Right lobe of liver (tissue), 6 donors: ENCODE results near the gene C1QTNF4. TPM values are rescaled to one million over a fixed set of nuclear protein-coding genes. Genes with fewer than 3 reads are reported as not detected.

ENCODE experiments used
- ATAC-seq, 4 donors: fragments of 200-7000 bp; cut with Tn5 transposase; one replicate each; pipeline ENCODE4 v1.9.1; 2020; ENCODE audit warnings: mild to moderate bottlenecking in 4 of 4, moderate library complexity in 4 of 4
- DNase-seq, 3 donors: peaks; one replicate each; pipeline ENCODE4 v3.0.0-alpha.2; 2020
- H3K27ac ChIP-seq, 3 donors: fragments of 200-600 bp; one replicate each; pipeline ENCODE4 v1.8.0; 2022
- H3K27me3 ChIP-seq, 2 donors: fragments of 200-600 bp; one replicate each; pipeline ENCODE4 v1.8.0; 2022
- H3K36me3 ChIP-seq, 4 donors: fragments of 200-600 bp; sonication (generic) in 1 of 4; one replicate each; pipeline versions ENCODE4 v1.5.1 to v1.8.0; 2017 to 2022; ENCODE audit warnings: control low read depth in 1 of 4
- H3K4me1 ChIP-seq, 4 donors: fragments of 200-600 bp; sonication (generic) in 1 of 4; one replicate each; pipeline versions ENCODE4 v1.5.1 to v1.8.0; 2017 to 2022; ENCODE audit warnings: control low read depth in 1 of 4
- H3K4me3 ChIP-seq, 3 donors: fragments of 200-600 bp; one replicate each; pipeline ENCODE4 v1.8.0; 2022
- H3K9me3 ChIP-seq, 4 donors: fragments of 200-600 bp; sonication (generic) in 1 of 4; one replicate each; pipeline versions ENCODE4 v1.5.1 to v1.8.0; 2017 to 2022; ENCODE audit warnings: control low read depth in 1 of 4
- CTCF ChIP-seq, 4 donors: fragments of 200-600 bp in 3 of 4; fragments of 450-650 bp in 1 of 4; IDR thresholded peaks; one replicate each; pipeline versions ENCODE4 v1.5.1 to v1.8.0; 2016 to 2022; ENCODE audit warnings: antibody characterized with exemption in 4 of 4, mild to moderate bottlenecking in 2 of 4
- POLR2A ChIP-seq: fragments of 450-650 bp; IDR thresholded peaks from one replicate; pipeline ENCODE4 v1.6.1; 2017; ENCODE audit warnings: antibody characterized with exemption, mild to moderate bottlenecking
- WGBS: methylation state at CpG from one replicate; pipeline ENCODE4 v1.1.6; 2018; ENCODE audit warnings: low coverage, low lambda C conversion rate; ENCODE audit not compliant: insufficient coverage; ENCODE audit errors: missing lambda C conversion rate; 5-methylcytosine and 5-hydroxymethylcytosine counted together
- intact Hi-C, 2 donors: fragments of 100-400 bp; cut with DNase I; formaldehyde crosslinking; loops; one replicate each; pipeline versions ENCODE4 v1.11.2 to v1.14.1; 2022
- total RNA-seq, 6 experiments: library from RNA; depleted of rRNA in 2 of 6; stranded (reverse); fragments of >200 nt in 2 of 6; fragmentation: NEBNext Ultra II Directional in 3 of 6; extraction: Animal tissue kit (Norgen Biotek cat#: 25700) in 3 of 6; gene quantifications; one replicate each; pipeline versions ENCODE4 v1.1.0 to v1.2.4, GENCODE V29; 2016 to 2023
- donor health status: DM: no; HTN: yes; CAD: no.
- donor health status: DM: no; HTN: no; CAD: no.
- donor health status: DM: no; HTN: no; CAD: no.
- donor health status: DM: no; HTN: yes; CAD: no.
- donor health status: DM: no; HTN: yes; CAD: no.

C1QTNF4 gene
- total RNA-seq, 6 experiments from 2014 or later, result 0.21 to 0.44 (median 0.26) TPM; not detected in 3

GRCh38 chr11:47617417-47617809 lies 23.2 kb upstream of the C1QTNF4 start:
- Histone ChIP-seq H3K4me1 (no peaks in the 10 kb centered on the region), H3K36me3 (peaks cover 0 to 60% (median 42%) of the 10 kb centered on the region in 4 donors), H3K4me3 (no peak overlapping the region), H3K9me3 (no peaks in the 10 kb centered on the region), H3K27me3 (no peaks in the 10 kb centered on the region), H3K27ac (no peak overlapping the region)
- TF ChIP-seq POLR2A, result no peak
- no peak for TF ChIP-seq CTCF (IDR thresholded peaks at IDR 0.05)
- 51% methylated on average over 3 of the region's 3 CpGs for WGBS
- ATAC-seq, result no peak
- intact Hi-C loops, result no loop called here
- DNase-seq, result no peak

- WGBS, result 80% methylated on average over 7 of the region's 10 CpGs
- intact Hi-C loops, result no loop called here
- Histone ChIP-seq H3K27ac (no peak overlapping the region), H3K9me3 (no peaks in the 10 kb centered on the region), H3K36me3 (peaks cover 0 to 54% (median 38%) of the 10 kb centered on the region in 4 donors), H3K4me3 (no peak overlapping the region), H3K4me1 (no peaks in the 10 kb centered on the region), H3K27me3 (no peaks in the 10 kb centered on the region)
- ATAC-seq, result peak; percentile 35 to 58 (median 44)
- DNase-seq, result no peak
- TF ChIP-seq POLR2A (no peak), CTCF (IDR thresholded peaks at IDR 0.05) (peak; percentile 37 to 48 (median 38))
Observed at GRCh38 chr11:47616726-47617416, 22.7 kb upstream of the C1QTNF4 start.

- H3K4me1 ChIP-seq, result no peaks in the 10 kb centered on the region
Observed at GRCh38 chr11:47615249-47615648, 21.0 kb upstream of the C1QTNF4 start.

GRCh38 chr11:47611348-47611794 lies 17.2 kb upstream of the C1QTNF4 start:
- TF ChIP-seq POLR2A (no peak), CTCF (IDR thresholded peaks at IDR 0.05) (no peak)
- H3K4me1 ChIP-seq, result no peaks in the 10 kb centered on the region
- no peaks in the 10 kb centered on the region for H3K27me3 ChIP-seq
- no peak overlapping the region for H3K27ac ChIP-seq
- ATAC-seq (peak; percentile 16 to 70 (median 51)), DNase-seq (no peak)
- H3K4me3 ChIP-seq, result no peak overlapping the region
- H3K9me3 ChIP-seq, result no peaks in the 10 kb centered on the region
- H3K36me3 ChIP-seq, result peaks cover 0 to 14% (median 2%) of the 10 kb centered on the region in 4 donors
- intact Hi-C loops, result no loop called here
- 61% methylated on average over 6 of the region's 6 CpGs for WGBS

More at GRCh38 chr11:47615249-47615648, 21.0 kb upstream of the C1QTNF4 start:
- Histone ChIP-seq H3K27me3 (no peaks in the 10 kb centered on the region), H3K4me3 (no peak overlapping the region), H3K9me3 (no peaks in the 10 kb centered on the region), H3K36me3 (peaks cover 0 to 46% (median 24%) of the 10 kb centered on the region in 4 donors), H3K27ac (no peak overlapping the region)
- no peak for DNase-seq
- TF ChIP-seq CTCF (IDR thresholded peaks at IDR 0.05) (no peak), POLR2A (no peak)
- peak in 1 of 4 donors; percentile 23 for ATAC-seq
- intact Hi-C loops, result no loop called here
